Middle frontal gyrus (tissue), 1 donor: ENCODE data around the gene DHRS3.
A peak's percentile ranks its signal among the peaks of the same experiment; 100 is the strongest.

Experiments used
- DNase-seq: peaks from one replicate; pipeline ENCODE4 v3.0.0-alpha.2; 2015; ENCODE audit warnings: low spot score; ENCODE audit errors: extremely low spot score

The DHRS3 gene

DNA sequence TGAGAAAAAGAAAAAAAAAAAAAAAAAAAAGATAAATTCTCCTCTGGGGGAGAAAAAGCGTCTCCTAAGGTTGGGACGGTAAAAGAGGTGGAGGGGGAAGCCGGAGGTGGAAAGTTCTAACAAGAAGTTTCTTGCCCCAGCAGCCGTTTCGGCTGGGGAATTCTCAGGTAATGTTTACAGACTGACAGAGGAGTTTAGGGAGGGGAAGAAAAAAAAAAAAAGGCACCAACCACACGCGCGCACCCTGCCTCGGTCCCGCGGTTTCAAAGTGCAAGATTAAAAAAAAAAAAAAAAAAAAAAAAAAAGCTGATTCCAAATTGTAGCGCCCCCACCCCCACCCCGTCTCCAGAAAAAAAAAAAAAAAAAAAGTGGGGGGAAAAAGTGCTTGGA lies 504 bp downstream of the DHRS3 start:
- DNase-seq: no peak

DNA sequence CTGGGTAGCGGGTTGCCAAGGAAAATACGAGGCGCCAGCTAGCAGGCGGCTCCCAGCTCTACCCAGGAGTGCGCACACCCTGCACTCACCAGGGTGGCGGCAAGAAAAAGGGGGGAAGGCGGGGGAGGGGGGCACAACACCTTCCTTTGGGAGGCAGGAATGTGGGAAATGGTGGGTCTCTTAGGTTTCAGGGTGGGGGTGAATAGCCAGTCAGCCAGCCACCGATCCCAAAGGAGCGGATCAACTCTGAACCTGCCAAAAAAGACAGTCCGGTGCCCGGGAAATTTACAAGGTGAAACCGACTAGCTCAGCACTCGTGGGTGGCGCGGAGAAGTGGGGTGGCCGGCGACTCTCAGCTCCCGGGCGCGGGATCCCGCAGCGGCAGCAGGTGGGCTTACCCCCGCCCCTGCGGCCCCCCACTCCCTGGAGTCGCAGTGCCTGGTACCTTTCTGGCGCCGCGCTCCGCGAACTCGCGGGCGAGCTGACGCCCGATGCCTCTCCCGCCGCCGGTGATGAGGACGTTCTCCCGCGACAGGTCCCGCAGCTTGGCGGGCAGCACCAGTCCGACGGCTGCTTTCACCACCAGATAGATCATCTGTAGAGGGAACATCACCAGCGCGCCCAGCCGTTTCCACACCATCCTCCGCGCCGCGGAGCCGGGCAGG lies 1.2 kb downstream of the DHRS3 start:
- DNase-seq: no peak

DNA sequence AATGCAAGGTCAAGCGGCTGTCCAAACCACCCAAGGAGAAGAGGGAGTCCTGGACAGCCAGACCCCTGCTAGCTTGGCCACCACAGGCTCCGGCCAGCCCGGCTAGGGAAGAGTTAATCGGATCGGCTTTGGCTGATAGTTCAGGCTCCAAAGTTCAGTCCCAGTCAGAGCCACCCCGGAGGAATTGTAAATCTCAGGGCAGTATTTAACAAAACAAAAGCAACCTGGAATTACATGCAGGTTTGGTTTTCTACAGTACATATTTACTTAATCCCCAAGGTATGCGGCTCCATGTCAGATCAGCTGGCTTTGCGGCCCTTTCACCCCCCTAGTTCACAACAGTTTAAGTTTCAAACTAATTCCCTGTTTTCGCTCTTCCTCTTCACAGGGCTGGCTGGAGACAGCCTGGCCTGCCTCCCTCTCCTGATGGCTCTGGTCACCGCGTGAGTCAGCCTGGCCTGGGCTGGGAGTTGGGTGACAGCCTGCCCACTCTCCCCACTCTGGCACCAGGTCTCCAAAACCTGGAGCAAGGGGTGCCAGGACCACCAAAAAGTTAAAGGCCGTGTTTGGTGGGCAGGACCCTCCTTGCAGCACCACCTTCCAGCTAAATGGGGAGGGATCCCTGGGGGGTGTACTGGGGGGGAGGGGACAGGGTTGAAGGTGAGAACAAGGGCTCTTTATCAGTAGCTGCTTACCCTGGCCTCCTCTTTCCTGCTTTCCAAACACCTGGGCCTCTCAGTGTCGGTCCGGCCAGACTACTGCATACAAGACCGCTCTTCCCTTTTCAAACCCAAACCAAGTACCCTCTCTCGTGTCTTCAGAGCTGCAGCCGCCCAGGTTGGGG lies 1.9 kb downstream of the DHRS3 start:
- DNase-seq: peak; percentile 4

DNA sequence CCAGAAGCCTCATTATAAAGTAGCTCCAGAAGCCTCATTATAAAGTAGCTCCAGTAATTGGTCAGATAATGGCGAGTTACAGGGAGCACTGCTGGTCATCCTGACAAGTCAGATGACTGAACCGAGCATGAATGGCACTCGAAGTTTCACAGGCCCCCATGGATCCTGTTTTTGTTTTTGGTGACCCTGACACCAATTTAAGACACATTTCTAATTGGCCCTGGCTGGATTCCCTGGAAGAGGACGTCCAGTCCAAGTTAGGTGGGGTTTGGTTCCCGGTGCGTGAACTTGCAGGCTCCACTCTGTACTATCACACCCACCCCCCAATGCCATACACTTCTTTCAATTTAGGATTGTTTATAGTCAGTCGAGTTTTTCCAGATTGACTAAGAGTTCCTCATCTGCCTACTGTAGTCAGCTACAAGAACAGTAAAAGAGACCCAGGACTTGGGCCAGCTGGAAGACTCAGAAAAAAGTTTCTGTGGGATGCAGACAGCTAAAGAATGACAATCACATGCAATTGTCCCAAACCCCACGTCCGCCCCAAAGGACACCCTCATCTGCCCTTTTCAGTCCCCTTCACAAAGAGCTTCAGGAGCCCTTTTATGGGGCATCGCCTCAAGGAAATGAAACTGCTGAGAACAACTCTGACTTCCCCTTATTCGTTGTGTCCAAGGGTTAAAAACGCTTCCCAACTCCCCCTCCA lies 2.7 kb downstream of the DHRS3 start:
- peak; percentile 5 for DNase-seq

DNA sequence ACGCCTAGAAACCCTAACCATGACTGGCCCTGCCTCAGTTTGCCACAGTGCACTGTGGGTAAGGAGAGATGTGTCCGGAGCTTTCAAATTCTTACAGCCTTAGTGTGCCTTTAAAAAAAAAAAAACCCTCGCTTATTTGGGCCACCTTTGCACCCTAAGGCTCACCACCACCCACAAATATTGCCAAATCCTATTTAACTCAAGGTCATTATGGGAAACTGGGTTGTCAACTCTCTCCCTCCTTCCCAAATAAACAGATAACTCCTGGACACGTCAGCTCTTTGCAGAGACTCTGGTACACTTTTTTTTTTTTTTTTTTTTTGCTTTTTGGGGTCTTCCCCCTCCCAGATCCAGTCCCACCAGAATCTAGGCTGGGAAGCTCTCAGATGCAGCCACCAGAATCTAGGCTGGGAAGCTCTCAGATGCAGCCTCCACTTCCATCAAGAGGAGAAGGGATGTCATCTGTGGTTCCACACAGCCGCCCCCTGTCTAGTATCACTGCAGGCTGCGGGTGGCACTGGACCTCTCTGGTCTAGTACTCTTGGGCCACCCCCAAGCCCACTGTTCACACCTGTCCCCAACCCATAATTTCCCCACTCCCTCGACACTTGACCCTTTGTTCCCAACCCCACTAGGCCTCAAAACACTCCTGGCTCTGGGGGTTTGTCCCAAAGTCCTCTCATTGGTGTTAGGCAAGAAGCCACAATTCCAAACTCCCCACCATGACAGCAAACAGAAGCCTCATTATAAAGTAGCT lies 3.4 kb downstream of the DHRS3 start:
- DNase-seq: no peak

DNA sequence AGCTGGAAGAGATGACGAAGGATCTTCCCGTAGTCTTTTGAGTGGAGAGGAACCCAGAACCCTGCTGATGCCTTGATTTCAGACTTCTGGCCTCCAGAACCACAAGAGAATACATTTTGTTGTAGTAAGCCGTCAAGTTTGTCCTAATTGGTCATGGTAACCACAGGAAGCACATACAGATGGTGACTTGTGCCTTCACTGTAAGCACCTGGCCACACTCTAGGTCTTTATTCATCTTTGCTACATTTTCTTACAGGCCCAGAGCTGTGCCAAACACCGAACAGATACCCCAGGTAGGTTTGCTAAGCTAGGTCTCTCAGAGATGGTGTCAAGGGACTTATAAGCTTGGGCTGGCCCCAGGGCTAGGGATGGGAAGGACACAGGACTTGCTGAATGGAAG lies 4.8 kb downstream of the DHRS3 start:
- DNase-seq: no peak

DNA sequence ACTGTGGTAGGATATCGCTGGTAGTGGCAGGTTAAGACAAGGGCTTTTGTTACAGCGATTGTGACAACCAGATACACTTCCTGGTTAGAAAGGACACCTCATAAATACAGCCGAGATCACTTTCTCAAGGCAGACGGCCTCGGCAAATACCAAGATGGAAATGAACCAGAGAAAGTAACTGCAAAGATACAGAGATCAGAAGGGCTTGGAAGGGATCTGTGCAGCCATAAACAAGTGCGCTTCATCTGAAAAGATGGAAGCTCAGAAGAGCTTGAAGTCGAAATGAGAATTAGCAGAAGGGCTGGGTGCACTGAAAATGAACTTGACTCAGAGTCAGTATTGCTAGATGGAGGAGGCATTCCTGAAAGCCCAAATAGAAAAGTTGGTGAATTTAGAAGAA lies 7.1 kb downstream of the DHRS3 start:
- no peak for DNase-seq

DNA sequence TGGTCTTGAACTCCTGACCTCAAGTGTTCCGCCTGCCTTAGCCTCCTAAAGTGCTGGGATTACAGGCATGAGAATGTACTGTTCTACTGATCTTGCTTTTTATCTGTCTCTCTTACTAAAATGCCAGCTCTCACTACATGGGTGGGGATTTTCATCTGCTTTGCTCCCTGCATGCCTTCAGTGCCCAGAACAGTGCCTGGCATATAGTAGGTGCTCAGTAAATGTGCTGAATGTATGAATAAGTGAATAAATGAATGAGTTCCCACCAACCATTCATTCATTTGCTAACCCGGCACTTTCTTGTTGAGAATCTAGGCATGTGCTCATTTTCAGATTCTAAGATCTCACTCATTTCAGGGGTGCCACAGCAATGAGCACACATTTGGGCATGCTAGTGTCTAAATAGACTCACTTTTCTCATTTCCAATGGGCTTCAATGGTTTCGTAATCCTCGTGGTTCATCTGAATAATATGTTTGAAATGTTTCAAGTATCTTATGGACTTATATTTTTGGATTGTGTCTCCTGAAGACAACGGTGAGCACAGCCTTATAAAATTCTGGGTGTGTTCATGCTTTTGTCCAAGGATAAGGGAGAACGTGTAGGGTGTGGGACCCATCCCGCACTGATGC lies 7.6 kb downstream of the DHRS3 start:
- no peak for DNase-seq

DNA sequence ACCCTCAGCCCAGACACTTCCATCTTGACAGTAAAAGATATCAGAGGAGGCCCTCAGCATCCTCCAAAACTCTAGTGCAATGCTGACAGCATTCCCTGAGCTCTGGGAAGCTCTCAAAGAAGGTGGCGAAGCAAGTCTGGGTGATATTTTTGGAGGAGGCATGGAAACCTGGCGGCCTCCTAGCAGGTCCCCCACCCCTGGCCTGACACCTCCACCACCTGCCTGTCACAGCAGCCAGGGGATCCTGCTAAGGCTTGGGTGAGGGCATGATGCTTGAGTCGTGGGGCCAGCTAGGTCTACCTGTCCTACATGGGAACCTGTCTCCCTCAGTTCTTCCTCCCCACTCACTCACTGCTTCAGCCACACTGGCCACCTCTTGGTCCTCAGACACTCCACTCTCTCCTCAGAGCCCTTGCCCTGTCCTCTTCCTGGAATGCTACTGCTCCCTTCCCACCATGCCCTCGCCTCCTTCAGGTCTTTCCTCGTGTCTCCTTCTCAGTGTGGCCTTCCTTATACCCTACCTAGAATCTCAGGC lies 8.5 kb downstream of the DHRS3 start:
- no peak for DNase-seq

DNA sequence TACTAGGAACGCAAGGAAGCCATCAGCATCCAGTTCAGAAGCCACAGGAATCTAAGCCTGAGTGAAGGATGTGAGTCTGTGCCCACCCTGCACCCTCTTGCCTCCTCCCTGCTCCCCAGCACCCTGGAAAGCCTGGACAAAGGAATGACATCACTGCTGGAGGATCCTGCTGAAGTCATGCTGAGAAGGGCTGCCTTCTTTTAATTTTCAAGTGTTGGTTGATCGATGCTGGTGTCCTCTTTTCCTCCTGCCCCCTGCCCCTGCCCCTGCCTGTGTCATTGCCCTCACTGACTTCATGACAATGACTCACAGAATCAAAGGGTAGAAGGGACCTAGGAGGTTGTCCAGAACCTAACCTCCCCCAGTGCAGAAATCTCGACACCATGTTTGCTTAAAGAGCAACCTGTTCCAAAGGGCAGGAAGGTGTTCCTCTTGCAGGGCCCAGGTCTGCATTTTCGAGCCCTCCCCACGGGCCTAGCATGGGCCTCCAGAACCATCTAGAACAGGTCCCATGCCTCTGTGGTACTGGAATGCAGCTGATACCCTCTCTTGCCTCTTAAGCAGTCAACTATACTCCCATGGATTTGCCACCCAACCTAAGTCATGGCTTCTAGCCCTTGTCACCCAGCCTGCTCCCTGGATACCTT lies 9.6 kb downstream of the DHRS3 start:
- DNase-seq: no peak

DNA sequence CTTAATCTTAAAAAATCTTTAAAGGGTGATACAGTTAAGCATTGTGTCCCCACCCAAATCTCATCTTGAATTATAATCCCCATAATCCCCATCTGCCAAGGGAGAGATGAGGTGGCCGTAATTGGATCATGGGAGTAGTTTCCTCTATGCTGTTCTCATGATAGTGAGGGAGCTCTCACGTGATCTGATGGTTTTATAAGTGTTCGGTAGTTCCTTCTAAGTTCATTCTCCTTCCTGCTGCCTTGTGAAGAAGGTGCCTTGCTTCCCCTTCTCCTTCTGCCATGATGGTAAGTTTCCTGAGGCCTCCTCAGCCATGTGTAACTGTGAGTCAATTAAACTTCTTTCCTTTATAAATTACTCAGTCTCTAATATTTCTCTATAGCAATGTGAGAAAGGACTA lies 10.7 kb downstream of the DHRS3 start:
- no peak for DNase-seq

DNA sequence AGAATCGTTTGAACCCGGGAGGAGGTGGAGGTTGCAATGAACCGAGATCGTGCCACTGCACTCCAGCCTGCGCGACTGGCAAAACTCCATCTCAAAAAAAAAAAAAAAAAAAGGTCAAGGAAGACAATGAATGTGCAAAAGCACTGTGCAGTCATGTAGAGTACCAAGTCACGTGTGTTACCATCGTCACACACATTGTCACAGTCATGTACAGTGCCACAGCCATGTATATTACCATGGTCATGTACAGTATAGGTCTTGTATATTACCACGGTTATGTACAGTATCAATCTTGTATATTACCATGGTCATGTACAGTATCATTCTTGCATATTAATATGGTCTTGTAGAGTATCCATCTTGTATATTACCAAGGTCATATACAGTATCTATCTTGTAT lies 13.0 kb downstream of the DHRS3 start:
- DNase-seq: no peak

DNA sequence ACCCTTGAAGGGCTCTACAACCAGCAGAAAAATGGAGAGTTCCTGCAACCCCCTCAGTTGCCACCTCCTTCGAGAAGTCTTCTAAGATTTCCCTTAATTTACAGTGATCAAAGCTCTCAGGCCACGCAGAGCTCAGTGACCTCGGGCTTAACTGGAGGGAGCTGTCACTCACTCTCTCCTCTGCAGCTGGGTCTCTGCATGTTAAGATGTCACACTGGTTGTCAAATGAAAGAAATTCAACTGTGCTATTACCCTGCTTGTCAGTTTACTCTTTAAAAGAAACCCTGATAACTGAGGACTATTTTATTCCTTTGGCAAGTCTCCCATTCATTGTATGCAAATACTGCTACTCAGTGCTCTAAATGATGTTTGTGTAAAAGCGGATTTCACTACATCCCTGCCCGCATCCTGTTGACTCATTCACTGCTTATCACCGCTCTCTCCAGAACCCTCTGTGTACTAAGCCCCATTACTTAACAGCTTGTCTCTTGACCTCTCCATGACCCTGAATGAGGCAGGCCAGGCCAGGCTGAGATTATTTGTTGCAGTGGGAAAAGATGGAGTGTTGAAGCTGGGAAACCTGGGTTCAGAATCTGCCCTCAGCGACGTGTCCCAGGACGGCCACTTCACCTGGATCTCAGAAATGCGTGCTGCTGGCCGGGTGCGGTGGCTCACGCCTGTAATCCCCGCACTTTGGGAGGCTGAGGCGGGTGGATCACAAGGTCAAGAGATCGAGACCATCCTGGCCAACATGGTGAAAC lies 13.7 kb downstream of the DHRS3 start:
- no peak for DNase-seq

DNA sequence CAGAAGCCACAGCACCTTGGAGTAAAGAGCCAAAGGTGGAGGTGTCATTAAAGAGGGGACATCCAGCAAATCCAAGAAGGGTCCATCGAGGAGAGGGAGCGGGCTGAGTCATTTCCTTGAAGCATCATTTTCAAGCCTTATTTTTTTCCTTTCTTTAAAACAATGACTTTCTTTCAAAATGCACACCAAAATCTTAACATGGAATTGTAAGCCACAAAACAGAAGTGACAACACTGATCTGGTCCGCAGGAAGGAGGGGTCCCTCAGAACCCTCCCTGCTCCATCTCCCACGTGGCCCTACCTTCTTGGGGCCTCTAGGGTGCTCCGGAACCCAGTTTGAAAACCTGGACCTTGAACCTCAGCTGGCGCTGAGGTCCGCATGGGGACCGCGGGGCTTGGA lies 14.8 kb downstream of the DHRS3 start:
- DNase-seq: no peak

DNA sequence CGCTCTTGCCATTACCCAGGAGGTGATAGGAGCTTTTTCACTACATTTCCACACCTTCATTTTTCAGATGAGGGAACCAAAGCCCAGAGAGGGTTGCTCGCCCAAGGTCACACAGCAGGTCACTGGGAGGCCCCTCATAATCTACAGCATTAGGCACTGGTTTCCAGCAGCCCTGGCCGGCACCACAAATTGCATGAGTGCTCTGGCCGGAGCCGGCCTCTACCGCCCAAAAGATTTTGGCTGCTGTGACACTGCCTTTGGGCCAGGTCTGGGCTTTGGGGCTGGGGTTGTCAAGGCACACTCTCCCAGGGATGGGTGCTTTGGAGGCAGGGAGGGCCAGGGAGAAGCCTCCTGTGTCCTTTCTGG lies 15.4 kb downstream of the DHRS3 start:
- DNase-seq: no peak

DNA sequence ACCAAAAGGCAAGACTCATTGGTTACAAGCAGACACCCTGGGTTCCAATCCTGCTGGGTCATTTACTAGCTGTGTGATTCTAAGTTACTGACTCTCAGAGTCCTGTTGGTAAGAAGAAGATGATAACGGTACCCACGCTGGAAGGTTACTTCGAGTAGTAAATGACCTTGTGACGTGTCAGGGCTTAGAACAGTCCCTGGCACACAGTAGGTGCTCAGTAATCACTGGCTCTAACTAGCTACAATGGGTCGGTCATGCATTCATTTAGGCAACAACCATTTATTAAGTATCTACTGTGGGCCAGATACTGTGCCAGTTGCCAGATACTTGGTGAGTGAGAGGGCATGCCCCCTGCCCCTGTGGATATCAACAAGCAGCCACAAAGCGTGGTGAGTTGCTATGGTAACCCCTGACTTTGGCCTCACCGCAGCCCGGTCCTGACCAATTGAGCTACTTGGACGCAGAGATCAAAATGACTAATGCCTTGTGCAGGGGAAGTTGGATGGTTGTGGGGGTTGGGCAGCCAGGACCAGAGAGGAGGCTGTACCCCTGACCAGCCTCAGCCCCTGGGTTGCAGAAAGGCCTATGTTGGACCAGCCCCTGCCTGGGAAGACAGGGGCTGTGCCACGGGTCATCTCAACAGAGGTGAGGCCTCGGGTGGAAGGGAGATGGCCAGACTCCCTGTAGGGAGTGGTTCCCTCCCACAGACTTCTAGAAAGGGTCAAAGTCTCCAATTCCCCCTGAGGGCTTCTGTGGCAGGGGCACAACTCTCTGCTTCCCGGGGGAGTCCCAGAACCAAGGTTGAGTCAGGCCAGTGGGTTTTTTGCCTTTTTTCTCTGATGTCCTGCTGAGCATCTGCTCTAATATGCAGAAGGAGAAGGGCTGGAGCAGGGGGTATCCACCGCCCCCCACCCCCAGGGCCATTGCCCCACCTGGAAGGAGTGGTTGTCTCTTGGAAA lies 16.0 kb downstream of the DHRS3 start:
- DNase-seq: no peak

DNA sequence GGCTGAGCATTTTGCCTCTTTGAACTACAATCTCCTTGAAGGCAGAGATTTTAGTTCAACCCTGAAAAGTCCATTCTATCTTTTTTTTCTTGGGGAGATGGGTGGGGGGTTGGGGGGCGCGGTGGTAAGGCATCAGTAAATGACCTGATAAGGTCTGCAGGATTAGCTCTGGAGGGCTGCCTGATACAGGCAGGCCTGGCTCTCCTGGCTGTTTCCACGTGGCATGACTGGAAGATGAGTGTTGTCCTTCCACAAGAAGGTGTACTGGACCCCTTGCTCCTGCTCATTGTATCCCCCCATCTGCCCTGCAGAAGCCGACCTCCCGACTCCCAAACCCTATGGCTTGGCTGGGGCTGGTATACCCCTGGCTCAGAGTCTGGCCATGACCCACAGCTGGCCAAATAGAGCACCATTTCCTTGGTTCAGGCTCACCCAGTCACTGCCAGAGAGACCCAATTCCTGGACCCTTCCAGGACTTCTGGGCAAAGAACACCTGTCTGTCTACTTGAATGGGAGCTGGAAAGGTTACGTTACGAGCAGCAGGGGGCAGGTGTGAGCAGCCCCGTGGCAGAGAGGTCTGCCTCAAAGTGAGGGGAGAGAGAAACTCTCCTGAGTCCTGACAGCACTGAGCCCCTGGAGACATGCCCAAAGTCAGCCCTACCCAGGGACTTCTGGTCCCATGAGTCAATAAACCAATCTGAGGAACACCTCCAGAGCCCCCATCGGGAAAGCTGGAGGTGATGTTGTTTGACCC lies 17.0 kb downstream of the DHRS3 start:
- no peak for DNase-seq

DNA sequence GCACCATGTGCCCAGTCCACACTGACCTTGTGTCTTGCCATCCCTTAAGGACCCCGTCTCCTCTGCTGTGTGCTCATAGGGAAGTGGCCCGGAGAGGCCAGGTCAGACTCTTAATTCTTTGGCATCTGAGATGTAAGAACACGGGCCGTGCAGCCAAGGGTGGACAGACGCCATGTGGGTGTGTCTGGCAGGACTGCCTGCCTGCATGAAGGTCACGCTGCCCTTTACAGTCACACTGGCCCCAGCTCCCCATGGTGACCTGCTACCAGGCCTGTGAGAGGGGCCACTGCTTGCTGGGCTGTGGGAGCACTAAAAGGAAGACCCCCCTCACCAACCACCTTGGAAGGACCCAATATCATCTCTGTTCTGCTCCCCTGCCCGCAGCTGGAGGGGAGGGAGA lies 17.7 kb downstream of the DHRS3 start:
- no peak for DNase-seq
